Astrocyte (in vitro differentiated cells and primary cell): ENCODE data around the gene LRRC17. TPM values are rescaled to one million over a fixed set of nuclear protein-coding genes. Genes with fewer than 3 reads are reported as not detected.

Source experiments
- DNase-seq: peaks from one replicate; pipeline ENCODE4 v3.0.0-alpha.2; 2010; ENCODE audit warnings: low read depth
- FAIRE-seq: peaks from 2 replicates; lab custom pipeline; 2011; peaks lifted over from hg19 to GRCh38; lab: Jason Lieb, UNC
- H2AFZ ChIP-seq: 2 replicates; pipeline ENCODE4 v1.6.0; 2012; ENCODE audit warnings: low read depth, low read length, inconsistent platforms
- H3K27ac ChIP-seq: 2 replicates; pipeline ENCODE4 v1.5.1; 2011; ENCODE audit warnings: low read depth, low read length, inconsistent platforms
- H3K27me3 ChIP-seq: 2 replicates; pipeline ENCODE4 v1.6.0; 2011; ENCODE audit warnings: low read length, inconsistent platforms; ENCODE audit not compliant: insufficient read depth
- H3K36me3 ChIP-seq: 2 replicates; pipeline ENCODE4 v1.5.1; 2011; ENCODE audit warnings: low read length, inconsistent platforms; ENCODE audit not compliant: insufficient read depth
- H3K4me1 ChIP-seq: 2 replicates; pipeline ENCODE4 v1.5.1; 2011; ENCODE audit warnings: low read length, inconsistent platforms; ENCODE audit not compliant: insufficient read depth
- H3K4me2 ChIP-seq: 2 replicates; pipeline ENCODE4 v1.6.0; 2012; ENCODE audit warnings: low read length, inconsistent platforms
- H3K4me3 ChIP-seq: 2 replicates; pipeline ENCODE4 v1.5.1; 2011; ENCODE audit warnings: low read depth, mild to moderate bottlenecking, low read length, inconsistent platforms; ENCODE audit not compliant: insufficient read depth
- H3K79me2 ChIP-seq: 2 replicates; pipeline ENCODE4 v1.6.0; 2012; ENCODE audit warnings: mild to moderate bottlenecking, low read length, inconsistent platforms; ENCODE audit not compliant: insufficient read depth
- H3K9ac ChIP-seq: 2 replicates; pipeline ENCODE4 v1.6.0; 2012; ENCODE audit warnings: mild to moderate bottlenecking, low read length, inconsistent platforms
- H3K9me3 ChIP-seq: 2 replicates; pipeline ENCODE4 v1.5.1; 2012; ENCODE audit warnings: low read depth, mild to moderate bottlenecking, low read length, inconsistent platforms; ENCODE audit not compliant: insufficient read depth
- H4K20me1 ChIP-seq: 2 replicates; pipeline ENCODE4 v1.6.0; 2012; ENCODE audit warnings: low read length, inconsistent platforms; ENCODE audit not compliant: insufficient read depth
- H3K27ac Mint-ChIP-seq: one replicate; pipeline ENCODE4 v1.8.0; 2021; ENCODE audit warnings: mild to moderate bottlenecking, mixed read lengths; ENCODE audit not compliant: unreplicated experiment
- H3K27me3 Mint-ChIP-seq: one replicate; pipeline ENCODE4 v1.8.0; 2021; ENCODE audit warnings: low read depth, mixed read lengths; ENCODE audit not compliant: unreplicated experiment
- H3K36me3 Mint-ChIP-seq: one replicate; pipeline ENCODE4 v1.8.0; 2021; ENCODE audit warnings: low read depth, mixed read lengths; ENCODE audit not compliant: unreplicated experiment
- H3K4me1 Mint-ChIP-seq: one replicate; pipeline ENCODE4 v1.8.0; 2021; ENCODE audit warnings: low read depth, mixed read lengths; ENCODE audit not compliant: unreplicated experiment
- H3K4me3 Mint-ChIP-seq: one replicate; pipeline ENCODE4 v1.8.0; 2021; ENCODE audit warnings: mild to moderate bottlenecking, moderate library complexity, mixed read lengths; ENCODE audit not compliant: unreplicated experiment
- H3K9me3 Mint-ChIP-seq: one replicate; pipeline ENCODE4 v1.8.0; 2021; ENCODE audit warnings: mild to moderate bottlenecking, mixed read lengths; ENCODE audit not compliant: unreplicated experiment
- EZH2 ChIP-seq: IDR thresholded peaks from 2 replicates; pipeline ENCODE4 v1.6.1; 2012; ENCODE audit warnings: mild to moderate bottlenecking, low read length, inconsistent platforms; ENCODE audit not compliant: insufficient read depth
- total RNA-seq: library from RNA; stranded (reverse); gene quantifications from 2 replicates; pipeline ENCODE4 v1.2.1, GENCODE V29; 2021
- TF ChIP-seq, protein P1 (sequence below): IDR thresholded peaks from 2 replicates; pipeline ENCODE4 v1.5.1; 2011; ENCODE audit warnings: low read depth, mild to moderate bottlenecking, inconsistent platforms, low read length, moderate library complexity; ENCODE audit not compliant: insufficient read depth

Gene LRRC17
- total RNA-seq, 1 donor from 2014 or later, result 63.4 TPM

GRCh38 chr7:102966465-102966864 lies 53.7 kb downstream of the LRRC17 start:
- no peaks in the 10 kb centered on the region for H3K9me3 Mint-ChIP-seq
- H3K27me3 Mint-ChIP-seq, result no peaks in the 10 kb centered on the region
- peaks cover 12% of the 10 kb centered on the region for H3K4me1 Mint-ChIP-seq

GRCh38 chr7:102967798-102968197 lies 55.0 kb downstream of the LRRC17 start:
- Mint-ChIP-seq H3K4me3 (no peak overlapping the region), H3K27ac (no peak overlapping the region), H3K36me3 (no peaks in the 10 kb centered on the region), H3K9me3 (no peaks in the 10 kb centered on the region), H3K27me3 (no peaks in the 10 kb centered on the region), H3K4me1 (peaks cover 12% of the 10 kb centered on the region)
- no peak overlapping the region for H2AFZ ChIP-seq
- H3K4me2 ChIP-seq, result peak overlapping the region; percentile 5
- TF ChIP-seq, protein P1, sequence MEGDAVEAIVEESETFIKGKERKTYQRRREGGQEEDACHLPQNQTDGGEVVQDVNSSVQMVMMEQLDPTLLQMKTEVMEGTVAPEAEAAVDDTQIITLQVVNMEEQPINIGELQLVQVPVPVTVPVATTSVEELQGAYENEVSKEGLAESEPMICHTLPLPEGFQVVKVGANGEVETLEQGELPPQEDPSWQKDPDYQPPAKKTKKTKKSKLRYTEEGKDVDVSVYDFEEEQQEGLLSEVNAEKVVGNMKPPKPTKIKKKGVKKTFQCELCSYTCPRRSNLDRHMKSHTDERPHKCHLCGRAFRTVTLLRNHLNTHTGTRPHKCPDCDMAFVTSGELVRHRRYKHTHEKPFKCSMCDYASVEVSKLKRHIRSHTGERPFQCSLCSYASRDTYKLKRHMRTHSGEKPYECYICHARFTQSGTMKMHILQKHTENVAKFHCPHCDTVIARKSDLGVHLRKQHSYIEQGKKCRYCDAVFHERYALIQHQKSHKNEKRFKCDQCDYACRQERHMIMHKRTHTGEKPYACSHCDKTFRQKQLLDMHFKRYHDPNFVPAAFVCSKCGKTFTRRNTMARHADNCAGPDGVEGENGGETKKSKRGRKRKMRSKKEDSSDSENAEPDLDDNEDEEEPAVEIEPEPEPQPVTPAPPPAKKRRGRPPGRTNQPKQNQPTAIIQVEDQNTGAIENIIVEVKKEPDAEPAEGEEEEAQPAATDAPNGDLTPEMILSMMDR, result no peak
- no peak for TF ChIP-seq EZH2
- H3K9me3 ChIP-seq, result no peaks in the 10 kb centered on the region
- H3K9ac ChIP-seq, result no peak overlapping the region
- H3K27me3 ChIP-seq, result no peaks in the 10 kb centered on the region
- H3K36me3 ChIP-seq, result no peaks in the 10 kb centered on the region
- H3K27ac ChIP-seq, result no peak overlapping the region
- H3K79me2 ChIP-seq, result no peaks in the 10 kb centered on the region
- FAIRE-seq (no peak), DNase-seq (peak; percentile 87)
- H3K4me1 ChIP-seq, result no peaks in the 10 kb centered on the region
- no peak overlapping the region for H3K4me3 ChIP-seq
- H4K20me1 ChIP-seq, result no peaks in the 10 kb centered on the region

More at GRCh38 chr7:102966465-102966864, 53.7 kb downstream of the LRRC17 start:
- Histone ChIP-seq H4K20me1 (no peaks in the 10 kb centered on the region), H3K79me2 (no peaks in the 10 kb centered on the region), H2AFZ (no peak overlapping the region), H3K4me2 (no peak overlapping the region), H3K4me1 (no peaks in the 10 kb centered on the region), H3K9me3 (no peaks in the 10 kb centered on the region), H3K9ac (no peak overlapping the region), H3K36me3 (no peaks in the 10 kb centered on the region), H3K27ac (no peak overlapping the region), H3K27me3 (no peaks in the 10 kb centered on the region), H3K4me3 (no peak overlapping the region)
- H3K4me3 Mint-ChIP-seq, result no peak overlapping the region
- no peak overlapping the region for H3K27ac Mint-ChIP-seq
- TF ChIP-seq, protein P1, result no peak
- no peak for TF ChIP-seq EZH2
- DNase-seq (no peak), FAIRE-seq (no peak)
- H3K36me3 Mint-ChIP-seq, result no peaks in the 10 kb centered on the region

DNA sequence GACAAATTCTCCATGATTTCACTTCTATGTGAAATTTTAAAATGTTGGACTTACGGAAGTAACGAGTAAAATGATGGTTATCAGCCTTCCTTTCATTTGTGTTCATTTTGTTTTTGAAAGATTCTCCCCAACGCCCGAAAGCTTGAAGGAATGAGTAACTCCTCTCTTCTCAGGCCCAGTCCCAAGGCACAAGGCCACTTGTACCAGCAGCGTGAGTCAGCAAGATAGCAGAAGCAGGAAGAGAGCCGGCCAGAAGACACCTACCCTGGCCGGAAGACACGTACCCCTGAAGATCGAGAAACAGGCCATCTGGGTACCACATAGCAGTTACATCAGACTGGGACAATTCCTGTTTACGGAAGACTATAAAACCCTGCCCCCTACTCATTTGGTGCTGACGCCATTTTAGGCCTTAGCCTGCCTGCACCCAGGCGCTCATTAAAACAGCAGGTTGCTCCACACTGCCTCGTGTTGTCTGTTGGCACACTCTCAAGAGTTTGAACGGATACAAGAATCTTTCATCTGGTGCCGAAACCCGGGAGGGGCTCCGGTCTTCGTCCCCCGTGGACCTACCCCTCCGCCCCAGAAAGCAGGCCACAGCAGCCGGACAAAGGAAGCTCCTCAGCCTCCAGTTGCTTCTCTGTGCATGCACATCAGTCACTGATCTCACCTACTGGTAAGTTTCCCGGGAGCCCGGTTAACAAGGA lies 60.4 kb downstream of the LRRC17 start:
- Mint-ChIP-seq H3K27ac (peak overlapping the region; percentile 90), H3K4me1 (peaks cover 10% of the 10 kb centered on the region), H3K9me3 (peaks cover 6% of the 10 kb centered on the region), H3K4me3 (no peak overlapping the region), H3K36me3 (peaks cover 8% of the 10 kb centered on the region), H3K27me3 (no peaks in the 10 kb centered on the region)
- DNase-seq, result peak; percentile 64
- Histone ChIP-seq H3K27me3 (no peaks in the 10 kb centered on the region), H3K36me3 (no peaks in the 10 kb centered on the region), H3K9me3 (no peaks in the 10 kb centered on the region), H3K9ac (no peak overlapping the region), H3K4me3 (no peak overlapping the region), H3K79me2 (no peaks in the 10 kb centered on the region), H3K27ac (no peak overlapping the region), H3K4me1 (peaks cover 3% of the 10 kb centered on the region), H4K20me1 (no peaks in the 10 kb centered on the region), H3K4me2 (no peak overlapping the region), H2AFZ (peak overlapping the region; percentile 10)
- no peak for FAIRE-seq
- TF ChIP-seq, protein P1, result no peak
- no peak for TF ChIP-seq EZH2
